ENCODE results near the gene ABCE1.
A peak's percentile ranks its signal among the peaks of the same experiment; 100 is the strongest.

ABCE1 gene

DNA sequence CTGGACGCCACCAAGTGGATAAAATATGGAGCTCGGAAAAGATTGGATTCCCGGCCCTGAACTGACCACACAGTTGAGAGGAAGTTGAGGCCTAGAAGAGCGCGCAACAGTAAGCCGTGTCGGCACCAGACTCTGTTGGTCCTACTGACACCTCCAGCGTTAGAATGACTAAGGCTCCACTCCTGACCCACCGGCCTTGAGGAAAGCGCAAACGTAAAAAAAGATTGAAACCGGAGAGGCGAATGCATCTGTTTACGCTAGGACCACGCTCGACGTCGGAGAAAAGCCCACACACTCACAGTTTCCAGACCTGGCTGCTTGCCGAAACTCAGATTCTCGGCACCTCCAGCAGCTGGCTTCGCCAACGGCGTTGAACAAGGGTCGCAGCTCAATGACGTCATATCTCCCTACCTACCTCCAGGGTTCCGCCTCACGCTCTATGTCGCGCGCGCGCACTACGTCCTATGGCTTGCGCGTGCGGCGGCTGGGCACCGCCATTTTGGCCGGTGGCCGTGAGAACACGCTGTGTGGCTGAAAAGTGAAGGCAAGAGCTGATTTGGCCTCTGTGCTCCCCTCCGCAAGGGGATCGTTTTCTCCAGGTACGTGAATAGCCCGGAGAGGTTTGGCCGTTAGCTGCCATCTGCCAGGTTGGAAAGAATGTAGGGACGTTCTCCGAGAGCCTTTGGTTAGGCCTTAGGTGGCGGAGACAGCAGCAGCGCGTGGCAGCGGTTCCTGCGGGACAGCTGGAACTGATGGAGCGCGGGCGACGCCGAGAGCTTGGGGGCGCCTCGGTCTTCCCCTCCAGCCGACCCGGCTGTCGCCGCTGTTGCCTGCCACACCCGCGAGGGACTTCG is at the start of gene ABCE1, which contains the start of gene ANAPC10:
ABCE1 (plus strand) TSS at position 491 of the 854 bp plus-strand sequence. CDS start 6,102 bp downstream, outside the sequence.
ANAPC10 (minus strand) TSS at position 376 of the 854 bp plus-strand sequence. CDS start 2,097 bp downstream, outside the sequence.
- peak; percentile 96 for DNase-seq

GRCh38 chr4:145048817-145049216 is 49.3 kb upstream of the ABCE1 start:
- DNase-seq = no peak

DNA sequence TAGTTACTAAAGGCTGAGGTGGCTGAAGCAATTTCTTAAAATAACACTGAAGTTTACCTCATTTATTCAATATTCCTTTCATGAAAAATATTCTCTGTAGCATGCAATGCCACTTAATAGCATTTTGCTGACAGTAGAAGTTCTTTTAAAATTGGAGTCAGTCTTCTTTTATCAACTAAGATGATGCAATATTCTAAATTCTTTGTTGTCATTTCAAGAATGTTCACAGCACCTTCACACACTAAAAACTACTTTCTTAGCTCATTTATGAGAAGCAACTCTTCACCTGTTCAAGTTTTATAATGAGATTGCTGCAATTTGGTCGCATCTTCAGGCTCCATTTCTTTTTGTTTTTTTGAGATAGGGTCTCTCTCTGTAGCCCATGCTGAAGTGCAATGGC is 48.9 kb upstream of the ABCE1 start:
- DNase-seq = no peak

GRCh38 chr4:145055533-145056257 is 42.4 kb upstream of the ABCE1 start:
- DNase-seq = no peak

GRCh38 chr4:145056325-145057130 is 41.6 kb upstream of the ABCE1 start:
- DNase-seq = no peak

DNA sequence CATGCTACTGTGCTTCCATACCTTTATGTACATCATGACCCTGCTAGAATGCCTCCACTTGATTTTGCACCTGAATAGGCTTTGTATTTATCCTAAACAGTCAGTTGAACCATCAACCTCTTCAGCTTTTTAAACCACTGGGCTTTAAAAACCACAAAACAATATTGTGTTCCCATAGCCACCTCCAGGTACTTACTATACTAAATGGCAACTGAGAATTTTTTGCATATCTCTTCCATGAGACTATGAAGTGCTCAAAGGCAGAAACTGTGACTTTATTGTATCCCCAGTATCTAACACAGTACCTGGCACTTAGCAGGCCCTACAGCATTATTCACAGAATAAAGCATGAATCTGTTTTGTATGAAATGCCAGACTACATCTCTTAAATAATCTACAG is 39.9 kb upstream of the ABCE1 start:
- DNase-seq = no peak

- DNase-seq = no peak
These were observed 36.7 kb upstream of the ABCE1 start for GRCh38 chr4:145061318-145061920.

DNA sequence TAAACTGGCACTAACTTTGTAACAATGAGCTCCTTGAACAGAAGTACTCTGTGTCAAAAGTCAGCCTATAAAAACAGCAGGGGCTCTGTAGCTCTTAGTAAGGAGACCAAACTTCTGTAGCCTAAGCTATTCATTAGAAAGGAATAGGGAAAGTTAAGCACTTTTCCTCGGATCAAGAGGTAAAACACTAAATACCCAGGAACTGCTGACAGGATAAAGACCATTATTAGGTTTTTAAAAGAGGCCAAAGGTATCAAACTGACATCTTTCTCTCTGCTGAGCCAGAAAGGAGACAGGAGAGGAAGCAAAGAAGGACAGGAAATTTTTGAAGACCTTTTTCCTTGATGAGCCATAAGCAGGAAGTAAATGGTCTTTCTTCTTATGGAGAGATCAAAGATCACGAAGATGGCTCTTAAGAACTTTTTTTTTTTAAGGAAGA is 32.0 kb upstream of the ABCE1 start:
- no peak for DNase-seq

GRCh38 chr4:145069361-145069760 is 28.8 kb upstream of the ABCE1 start:
- DNase-seq = no peak

DNA sequence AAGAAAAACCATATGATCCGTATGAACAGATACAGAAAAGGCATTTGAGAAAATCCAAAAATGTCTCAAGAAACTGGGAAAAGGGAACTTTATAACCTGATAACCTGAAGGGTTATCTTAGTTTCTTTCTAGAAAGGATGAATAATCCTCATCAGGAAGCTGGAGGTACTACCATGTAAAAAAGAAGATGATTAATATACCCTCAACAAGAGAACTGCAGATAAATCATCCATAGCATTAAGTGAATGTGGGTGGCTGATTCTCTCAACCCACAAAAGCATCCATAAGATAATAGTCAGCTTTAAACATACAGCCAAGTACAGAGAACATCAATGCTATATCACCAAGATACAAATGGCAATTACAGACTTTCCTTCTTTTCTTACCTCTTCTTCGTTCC is 26.6 kb upstream of the ABCE1 start:
- DNase-seq = no peak

GRCh38 chr4:145075742-145076468 is 22.2 kb upstream of the ABCE1 start:
- DNase-seq = no peak

DNA sequence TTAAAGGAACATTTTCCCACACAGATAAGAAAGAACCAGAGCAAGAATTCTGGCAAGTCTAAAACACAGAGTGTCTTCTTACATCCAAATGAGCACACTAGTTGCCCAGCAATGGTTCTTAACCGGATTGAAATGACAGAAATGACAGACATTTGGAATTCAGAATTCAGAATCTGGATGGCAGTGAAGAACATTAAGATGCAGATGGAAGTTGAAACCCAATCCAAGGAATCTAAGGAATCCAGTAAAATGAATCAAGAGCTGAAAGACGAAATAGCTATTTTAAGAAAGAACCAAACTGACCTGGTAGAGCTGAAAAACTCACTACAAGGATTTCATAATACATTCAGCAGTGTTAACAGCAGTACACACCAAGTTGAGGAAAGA is 21.6 kb upstream of the ABCE1 start:
- DNase-seq = no peak

GRCh38 chr4:145081756-145082155 is 16.4 kb upstream of the ABCE1 start:
- no peak for DNase-seq

DNA sequence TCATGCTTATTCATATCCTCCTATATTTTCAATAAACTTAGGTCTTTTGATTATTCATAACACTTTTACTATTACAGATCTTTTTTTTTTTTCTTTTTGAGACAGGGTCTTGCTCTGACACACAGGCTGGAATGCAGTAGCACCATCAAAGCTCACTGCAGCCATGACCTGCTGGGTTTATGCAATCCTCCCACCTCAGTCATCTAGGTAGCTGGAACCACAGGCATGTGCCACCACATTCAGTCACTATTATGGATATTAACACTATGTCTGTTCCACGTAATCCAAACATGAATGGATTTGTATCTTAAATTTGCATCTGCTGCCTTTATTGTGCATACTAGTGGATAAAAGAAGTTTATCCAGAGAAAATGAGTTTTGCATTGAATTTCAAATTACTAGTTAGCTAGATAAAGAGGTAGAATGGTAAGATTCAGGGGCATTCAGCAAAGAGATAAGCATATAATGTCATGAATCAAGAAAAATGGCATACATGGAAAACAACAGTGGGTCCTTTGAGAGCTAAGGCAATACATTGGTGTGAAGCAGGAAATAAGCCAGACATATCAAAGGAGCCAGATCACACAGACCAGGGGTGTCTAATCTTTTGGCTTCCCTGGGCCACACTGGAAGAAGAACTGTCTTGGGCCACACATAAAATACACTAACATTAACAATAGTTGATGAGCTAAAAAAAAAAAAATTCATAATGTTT is 14.1 kb upstream of the ABCE1 start:
- DNase-seq = no peak

GRCh38 chr4:145090380-145090779 is 7.7 kb upstream of the ABCE1 start:
- no peak for DNase-seq

- no peak for DNase-seq
These were observed 4.5 kb upstream of the ABCE1 start for GRCh38 chr4:145093638-145094037.

DNA sequence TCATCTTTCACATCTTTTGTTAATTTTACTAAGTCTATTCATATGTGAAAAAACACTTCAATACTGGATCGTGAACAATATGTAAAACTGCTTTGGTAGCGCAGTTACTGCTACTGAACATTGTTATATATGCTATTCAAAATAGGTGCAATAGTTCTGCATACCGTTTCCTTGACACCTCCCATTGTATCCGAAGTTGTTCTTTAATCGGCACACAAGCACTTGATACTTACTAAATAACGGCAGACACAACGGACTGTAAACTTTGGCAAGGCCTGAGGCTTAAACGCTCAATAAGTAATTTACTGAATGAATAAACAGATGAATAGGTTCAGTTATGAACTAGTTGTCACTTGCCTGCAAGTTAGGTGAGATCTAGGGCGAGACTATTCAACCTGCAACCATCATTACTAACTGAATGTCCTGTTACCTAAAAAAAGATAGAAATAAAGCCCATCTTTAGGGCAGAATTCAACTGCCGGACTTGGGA is 735 bp upstream of the ABCE1 start:
- no peak for DNase-seq

DNA sequence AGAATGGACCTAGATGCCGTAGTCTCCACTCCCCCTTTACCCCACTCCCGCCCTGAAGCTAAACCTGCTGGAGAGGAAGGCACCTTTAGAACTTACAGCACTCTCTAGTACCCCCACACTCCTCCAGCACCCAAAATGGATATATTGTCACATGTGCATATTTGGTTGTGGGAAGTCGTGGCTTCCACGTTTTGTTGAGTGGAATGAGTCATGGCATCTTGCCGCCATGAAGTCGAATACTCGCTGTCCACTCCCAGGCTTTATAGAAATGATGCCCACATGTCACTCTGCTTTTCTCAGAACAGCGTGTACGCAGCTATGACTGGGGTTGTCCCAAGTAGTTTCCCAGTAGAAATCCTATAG is 545 bp downstream of the ABCE1 start:
- no peak for DNase-seq

DNA sequence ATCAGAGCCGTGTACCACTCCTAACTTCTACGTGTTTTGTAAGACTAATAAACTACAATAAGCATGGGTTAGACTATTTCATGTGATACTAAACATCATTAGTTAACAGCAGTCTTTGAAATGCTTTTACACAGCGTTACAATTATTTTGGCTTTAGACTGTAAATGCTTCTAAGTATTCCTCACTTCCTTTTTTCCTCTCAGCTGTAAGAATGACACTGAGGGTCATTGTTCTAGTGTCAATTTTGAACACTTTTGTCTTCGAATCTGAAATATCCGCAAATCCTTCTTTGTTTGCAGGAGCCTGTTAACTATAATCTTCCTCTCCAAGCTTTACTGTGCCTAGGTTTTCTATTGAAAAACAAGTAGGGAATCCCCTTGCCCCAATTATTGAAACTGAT is 1.5 kb downstream of the ABCE1 start:
- no peak for DNase-seq

- no peak for DNase-seq
These were observed 3.0 kb downstream of the ABCE1 start for GRCh38 chr4:145101091-145101490.

GRCh38 chr4:145102619-145103018 is 4.5 kb downstream of the ABCE1 start:
- DNase-seq = no peak
